GM18909 (cell line): ENCODE data around the gene INO80E.

Source experiments
- ATAC-seq: cut with Tn5 transposase; IDR thresholded peaks from one replicate; pipeline ENCODE4 v1.9.1; 2021; ENCODE audit warnings: mild to moderate bottlenecking; ENCODE audit not compliant: unreplicated experiment, poor library complexity

INO80E gene

GRCh38 chr16:29990883-29991570 is 5.0 kb upstream of the INO80E start:
- no peak for ATAC-seq

GRCh38 chr16:29991571-29991904 is 4.5 kb upstream of the INO80E start:
- ATAC-seq = no peak

GRCh38 chr16:29992344-29992967 is 3.6 kb upstream of the INO80E start:
- ATAC-seq = no peak

GRCh38 chr16:29993191-29993902 is 2.7 kb upstream of the INO80E start:
- ATAC-seq = no peak

GRCh38 chr16:29993903-29994599 is 2.0 kb upstream of the INO80E start:
- no peak for ATAC-seq

DNA sequence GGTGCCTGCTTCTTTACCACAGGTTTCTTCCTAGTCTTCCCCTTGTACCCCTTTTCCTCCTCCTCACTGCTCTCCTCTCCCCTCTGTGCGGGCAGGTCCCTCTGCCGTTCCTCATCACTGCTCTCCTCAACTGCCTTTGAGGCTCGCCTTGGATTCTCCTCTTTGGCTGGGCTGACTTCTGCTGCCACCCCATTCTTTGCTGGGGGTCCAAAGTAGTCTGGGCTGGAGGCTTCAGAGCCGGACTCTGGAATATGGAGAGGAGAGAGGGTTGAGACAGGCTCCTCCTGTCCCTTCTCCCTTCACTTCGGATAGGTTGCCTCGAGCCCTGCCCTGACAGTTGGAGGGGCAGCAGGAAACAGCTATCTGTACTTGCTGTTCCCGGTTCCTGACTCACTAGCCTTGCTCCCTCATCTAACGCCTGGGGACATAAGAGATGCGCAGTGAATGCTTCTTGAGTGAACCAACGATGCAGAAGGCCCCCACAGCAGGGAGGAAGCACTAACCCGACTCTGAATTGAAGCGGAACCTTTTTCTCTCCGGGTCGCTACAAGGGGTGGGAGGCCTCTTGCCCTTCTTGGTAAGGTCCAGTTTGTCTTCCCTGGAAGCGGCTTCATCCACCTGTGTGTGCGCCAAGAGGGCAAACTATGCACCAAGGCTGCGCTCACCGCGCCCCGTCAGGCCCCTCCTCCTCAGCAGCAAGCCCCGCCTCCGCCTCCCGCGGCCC is 1.3 kb upstream of the INO80E start:
- peak; percentile 30 for ATAC-seq

GRCh38 chr16:29995324-29995910 is 624 bp upstream of the INO80E start, which contains the start of gene HIRIP3:
Gene HIRIP3, minus strand, starts transcription at chr16:29995617. Its CDS starts 12 bp downstream, at chr16:29995605.
- ATAC-seq = peak; percentile 44

- ATAC-seq = no peak
Observed at GRCh38 chr16:29996766-29997250, 767 bp downstream of the INO80E start.

DNA sequence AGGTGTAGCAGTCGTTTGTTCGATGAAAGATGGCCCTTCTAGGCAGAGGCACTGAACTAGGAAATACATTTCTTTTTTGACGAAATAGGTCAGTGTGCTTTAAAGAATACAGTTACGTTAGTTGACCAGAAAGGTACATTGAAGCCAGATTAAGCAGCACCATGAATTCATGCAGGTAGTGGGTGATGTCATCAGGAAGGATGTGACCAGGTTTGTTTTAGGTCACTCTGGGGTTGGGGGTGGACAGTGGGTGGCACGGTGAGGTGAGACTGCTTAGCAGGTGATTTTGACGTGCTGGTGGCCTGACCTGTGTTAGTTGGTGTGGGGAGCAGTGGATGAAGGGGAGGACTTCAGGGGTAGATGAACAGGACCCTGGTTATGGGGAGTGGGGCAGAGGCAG is 3.6 kb downstream of the INO80E start:
- ATAC-seq = no peak

DNA sequence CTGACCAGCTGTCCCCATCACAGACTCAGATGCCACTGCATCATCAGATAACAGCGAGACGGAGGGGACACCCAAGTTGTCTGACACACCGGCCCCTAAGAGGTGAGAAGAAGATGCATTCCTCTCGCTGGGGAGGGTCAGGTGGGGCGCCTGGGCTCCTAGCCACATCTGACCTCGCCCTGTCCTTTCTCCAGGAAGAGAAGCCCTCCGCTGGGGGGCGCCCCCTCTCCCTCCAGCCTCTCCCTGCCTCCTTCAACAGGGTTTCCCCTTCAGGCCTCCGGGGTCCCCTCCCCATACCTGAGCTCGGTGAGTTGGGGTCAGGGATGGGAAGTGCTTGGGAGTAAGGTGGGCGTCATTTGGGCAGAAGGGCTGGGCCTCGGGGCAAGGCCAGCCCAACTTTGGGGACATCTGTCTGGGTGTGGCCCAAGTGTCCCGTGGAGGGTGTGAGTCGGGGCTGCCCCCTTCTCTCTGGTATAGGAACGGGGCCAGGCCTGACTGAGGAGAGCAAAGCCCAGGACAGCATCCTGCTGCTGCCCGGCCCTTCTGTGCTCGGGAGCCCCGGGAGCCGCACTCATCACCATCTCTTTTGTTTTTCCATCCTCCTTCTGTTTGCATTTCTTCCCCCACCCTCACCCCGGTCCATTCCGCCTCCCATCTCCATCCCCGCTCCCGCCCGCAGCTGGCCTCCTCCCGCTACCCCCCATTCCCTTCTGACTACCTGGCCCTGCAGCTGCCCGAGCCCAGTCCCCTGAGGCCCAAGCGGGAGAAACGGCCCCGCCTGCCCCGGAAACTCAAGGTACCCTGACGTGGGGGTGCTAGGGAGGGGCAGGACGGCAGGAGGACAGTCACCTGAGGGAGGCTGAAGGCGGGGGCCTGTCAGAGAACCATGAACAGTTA is 4.9 kb downstream of the INO80E start:
- no peak for ATAC-seq

GRCh38 chr16:30002614-30003346 is 6.7 kb downstream of the INO80E start:
- no peak for ATAC-seq

DNA sequence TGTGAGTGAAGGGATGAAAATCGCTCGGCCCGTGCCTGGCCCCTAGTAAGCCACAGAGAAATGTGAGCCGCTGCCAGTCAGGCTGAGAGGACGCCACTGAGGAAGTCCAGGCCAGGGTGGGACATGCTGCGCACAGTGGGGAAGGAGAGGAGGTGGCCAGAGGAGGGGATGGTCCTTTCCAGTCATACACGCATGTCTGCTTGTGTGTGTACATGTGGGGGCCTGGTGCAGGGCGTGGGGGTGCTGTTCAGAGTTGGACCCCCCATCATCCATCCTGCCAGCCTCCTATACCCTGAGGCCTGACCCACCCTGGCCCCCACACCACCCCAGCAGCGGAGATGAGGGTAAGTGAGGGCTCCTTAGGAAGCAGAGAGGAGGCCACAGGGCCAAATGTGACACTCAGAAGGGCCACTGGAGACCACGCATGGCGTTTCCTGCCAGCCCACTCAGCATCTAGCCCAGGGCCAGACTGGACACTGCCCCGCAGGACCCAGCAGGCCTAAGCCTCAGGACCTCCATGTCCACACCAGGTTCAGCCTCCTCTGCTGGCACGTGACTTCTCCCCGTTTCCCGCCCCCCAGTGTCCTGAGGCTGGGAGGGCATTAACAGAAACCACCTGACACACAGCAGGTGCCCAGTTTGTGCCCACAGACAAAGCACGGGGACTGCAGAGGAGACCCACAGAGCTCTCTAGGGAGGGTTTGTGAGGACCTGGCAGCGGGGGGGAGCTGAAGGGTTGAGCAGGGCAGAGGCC is 7.8 kb downstream of the INO80E start:
- no peak for ATAC-seq

- no peak for ATAC-seq
Observed at GRCh38 chr16:30004424-30004776, 8.4 kb downstream of the INO80E start.

DNA sequence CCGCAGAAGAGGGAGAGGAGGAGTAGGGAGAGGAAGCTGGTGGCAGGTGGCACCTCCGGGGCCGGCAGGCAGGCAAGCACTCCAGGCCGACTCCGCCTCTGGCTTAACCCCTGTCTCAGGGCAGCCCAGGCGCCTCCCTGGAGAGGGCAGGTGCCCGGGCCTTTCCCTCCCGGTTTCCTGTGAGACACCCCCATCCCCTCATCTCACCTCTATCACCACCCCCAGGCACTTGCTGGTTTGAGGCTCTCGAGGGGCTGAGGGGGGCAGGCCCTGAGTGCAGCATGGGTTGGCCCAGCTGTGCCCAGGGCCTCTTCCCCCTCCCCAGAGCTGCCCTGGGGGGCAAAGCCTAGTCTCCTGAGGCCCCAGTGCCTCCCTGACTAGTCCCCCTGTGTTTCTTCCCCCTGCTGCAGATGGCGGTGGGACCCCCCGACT is 8.8 kb downstream of the INO80E start:
- no peak for ATAC-seq

DNA sequence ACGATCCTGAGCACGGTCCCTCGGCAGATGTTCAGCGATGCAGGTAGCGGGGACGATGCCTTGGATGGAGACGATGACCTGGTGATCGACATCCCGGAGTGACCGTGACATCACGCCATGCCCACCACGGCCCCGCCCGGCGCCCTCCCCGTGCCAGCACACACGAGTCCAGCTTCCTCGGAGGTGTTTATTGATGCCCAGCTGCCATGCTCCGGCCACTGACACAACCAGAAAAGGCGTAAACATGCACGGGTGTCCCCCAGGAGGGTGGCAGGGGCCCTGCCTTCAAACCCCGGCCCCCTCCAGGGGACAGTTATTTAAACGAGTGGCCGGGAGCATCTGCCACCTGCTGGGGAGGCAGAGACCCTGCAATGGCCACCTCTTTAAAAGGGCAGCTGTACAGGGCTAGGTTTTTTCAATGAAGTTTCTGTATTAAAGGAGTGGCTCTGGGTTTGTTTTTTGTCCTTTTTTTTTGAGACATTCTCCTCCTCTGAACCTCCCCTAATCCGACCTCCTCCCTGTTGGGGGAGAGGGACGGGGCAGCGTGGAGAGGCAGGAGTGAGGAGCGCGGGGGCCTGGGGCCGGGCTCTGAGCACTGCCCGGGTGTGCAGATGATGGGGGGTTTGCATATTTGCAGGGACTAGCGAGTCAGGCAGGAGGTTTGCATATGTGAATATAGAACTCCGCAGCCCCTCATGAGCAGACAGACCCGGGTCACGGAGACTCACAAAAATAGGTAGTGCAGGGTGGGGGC is 9.5 kb downstream of the INO80E start:
- ATAC-seq = no peak

DNA sequence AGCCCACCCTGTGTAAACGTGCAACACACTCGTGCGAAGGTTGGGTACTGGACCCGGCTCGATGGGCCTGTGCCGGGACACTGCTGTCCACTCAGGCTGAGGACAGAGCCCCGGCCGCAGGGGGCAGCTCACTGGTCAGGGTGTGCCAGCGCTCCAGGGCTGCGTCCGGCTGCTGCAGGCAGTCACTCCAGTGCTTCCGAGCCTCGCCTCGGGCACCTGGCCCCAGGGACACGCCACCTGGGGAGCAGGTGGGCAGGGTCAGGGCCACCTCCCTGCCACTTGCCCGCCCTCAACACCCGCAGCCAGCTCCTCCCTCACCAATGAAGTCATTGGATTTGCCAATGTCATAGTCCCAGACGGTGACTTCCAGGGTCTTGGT is 10.0 kb downstream of the INO80E start:
- no peak for ATAC-seq
